DMS153 (cell line): ENCODE data around the gene CACTIN.

Experiments used
- DNase-seq: peaks from one replicate; lab custom pipeline; 2025; lab: John Stamatoyannopoulos, UW

CACTIN gene

GRCh38 chr19:3627351-3627723 lies 747 bp upstream of the CACTIN start:
- no peak for DNase-seq

DNA sequence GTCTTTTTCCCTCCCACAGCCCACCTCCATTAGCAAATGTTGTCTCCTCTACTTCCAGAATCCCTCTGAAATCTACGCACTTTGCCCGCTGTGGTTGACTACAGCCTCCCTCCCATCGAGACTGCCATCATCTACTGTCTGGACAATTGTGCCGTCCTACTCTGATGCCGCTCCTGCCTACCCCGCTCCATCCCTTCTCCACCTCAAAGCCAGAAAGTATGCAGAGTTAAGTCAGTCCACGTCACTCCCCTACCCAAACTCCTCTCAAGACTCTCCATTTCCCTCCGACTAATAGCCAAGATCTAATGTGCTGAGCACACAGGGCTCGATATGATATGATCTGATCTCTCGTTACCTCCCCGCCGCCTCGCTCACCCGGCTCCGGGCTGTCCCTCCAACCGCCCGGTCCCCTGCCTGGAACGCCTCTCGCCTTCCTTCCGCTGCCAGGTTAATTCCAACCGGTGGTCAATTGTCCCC lies 556 bp downstream of the CACTIN start:
- DNase-seq: no peak

DNA sequence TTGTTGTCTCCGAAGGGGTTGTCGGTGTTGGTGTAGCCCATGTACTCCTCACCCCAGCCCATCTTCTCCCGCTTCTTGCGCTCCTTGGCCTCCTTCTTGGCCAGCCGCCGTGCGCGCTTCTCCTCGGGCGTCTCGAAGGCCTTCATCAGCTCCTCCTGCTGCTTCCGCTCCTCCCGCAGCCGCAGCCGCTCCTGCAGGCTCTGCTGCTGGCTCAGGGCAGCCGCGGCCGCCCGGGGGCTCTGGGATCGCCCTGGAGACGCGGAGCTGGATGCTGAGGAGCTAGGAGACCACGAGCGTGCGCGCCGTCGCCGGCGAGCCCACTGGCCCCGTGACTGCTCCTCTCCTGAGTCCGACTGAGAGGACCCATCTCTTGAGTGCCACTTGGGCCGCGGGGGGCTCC lies 2.9 kb downstream of the CACTIN start:
- DNase-seq: no peak

DNA sequence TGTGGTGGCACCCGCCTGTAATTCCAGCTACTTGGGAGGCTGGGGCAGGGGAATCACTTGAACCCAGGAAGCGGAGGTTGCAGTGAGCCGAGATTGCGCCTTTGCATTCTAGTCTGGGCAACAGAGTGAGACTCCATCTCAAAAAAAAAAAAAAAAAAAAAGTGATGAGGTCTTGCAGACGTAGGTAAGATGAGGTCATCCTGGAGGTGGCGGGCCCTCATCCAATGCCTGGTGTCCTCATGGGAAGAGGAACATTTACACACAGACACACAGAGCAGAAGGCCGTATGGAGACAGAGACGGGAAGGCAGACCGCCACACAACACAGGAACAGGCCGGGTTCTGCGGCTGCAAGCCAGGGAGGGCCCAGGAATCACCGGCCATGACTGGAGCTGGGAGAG lies 4.4 kb downstream of the CACTIN start:
- DNase-seq: no peak

- no peak for DNase-seq
These were observed 4.9 kb downstream of the CACTIN start for GRCh38 chr19:3621689-3622088.

- no peak for DNase-seq
These were observed 5.6 kb downstream of the CACTIN start for GRCh38 chr19:3620817-3621547.

GRCh38 chr19:3620145-3620816 lies 6.3 kb downstream of the CACTIN start:
- no peak for DNase-seq

GRCh38 chr19:3619631-3620012 lies 7.0 kb downstream of the CACTIN start:
- DNase-seq: no peak

- DNase-seq: no peak
These were observed 7.6 kb downstream of the CACTIN start for GRCh38 chr19:3618811-3619630.

DNA sequence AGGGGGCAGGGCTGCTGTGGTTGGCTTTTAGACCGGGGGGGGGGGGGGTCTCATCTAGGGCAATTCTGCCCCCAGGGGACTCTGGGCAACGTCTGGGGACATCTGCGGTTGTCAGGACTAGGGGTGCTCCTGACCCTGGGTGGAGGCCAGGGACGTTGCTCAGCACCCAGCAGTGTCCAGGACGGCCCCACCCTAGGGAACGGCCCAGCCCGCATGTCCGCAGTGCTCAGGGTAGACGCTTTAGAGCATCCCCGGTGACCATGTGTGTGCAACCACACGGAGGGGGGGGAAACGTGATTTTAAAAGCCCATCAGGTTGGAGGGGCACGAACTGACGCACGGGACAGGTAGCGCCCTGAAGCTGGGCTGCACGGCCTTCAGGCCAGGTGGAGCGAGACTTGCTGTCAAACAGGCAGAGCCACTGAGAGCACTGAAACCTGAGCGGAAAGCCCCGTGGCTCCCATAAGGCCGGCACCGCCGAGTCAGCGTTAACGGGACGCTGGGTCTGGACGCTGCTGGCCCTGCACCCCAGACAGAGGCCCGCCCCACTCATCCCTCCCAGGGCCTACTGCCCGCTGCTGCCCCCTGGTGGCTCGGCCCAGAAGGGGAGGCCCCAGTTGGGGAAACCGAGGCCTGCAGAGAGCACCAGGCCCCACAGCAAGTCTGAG lies 8.3 kb downstream of the CACTIN start:
- no peak for DNase-seq

DNA sequence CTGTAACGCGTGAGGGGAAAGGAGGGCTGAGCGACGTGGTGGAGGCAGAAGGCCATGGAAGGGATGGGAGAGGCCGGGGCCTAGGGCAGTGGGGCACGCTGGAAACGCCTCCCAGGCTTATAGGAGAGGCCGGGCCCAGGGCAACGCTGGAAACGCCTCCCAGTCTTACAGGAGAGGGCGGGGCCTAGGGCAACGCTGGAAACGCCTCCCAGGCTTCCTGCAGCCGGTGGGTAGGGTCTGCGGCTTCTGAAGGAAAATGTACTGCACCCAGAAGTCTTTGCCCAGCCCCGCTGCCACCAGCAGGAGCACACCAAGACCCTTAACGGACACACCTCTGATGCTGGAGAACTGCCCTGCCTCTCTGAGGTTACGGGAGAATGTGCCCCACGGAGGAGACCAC lies 9.1 kb downstream of the CACTIN start:
- DNase-seq: no peak

- no peak for DNase-seq
These were observed 11.0 kb downstream of the CACTIN start for GRCh38 chr19:3615524-3616135.

DNA sequence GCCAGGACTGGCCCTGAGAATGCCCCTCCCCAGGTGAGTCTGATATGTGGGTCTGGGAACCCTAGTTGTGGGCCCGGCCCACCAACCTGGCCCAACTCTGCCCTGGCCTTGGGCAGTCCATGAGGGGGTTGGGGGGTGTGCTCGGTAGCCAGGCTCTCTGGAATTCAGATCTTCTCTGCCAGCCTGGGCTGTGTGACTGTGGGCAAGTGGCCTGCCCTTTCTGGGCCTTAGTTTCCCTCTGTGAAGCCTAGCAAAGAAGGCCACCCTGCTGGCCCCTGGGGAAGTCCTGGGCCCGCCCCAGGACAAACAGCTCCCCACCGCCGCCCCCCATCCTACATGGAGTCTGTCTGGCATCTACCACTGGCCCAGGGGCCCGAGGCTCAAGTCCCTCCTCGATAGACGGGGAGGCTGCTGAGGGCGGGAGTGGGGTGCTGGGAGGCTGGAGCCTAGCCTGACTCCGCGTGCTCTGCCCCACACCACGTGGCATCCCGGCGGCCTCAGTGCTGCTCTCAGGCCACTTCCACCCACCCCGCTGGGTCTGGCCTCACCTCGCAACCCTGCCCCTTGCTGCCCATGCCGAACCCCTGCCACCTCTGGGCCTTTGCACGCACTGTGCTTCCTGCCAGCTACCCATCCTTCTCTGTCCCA lies 11.6 kb downstream of the CACTIN start:
- DNase-seq: no peak

GRCh38 chr19:3613818-3614661 lies 12.6 kb downstream of the CACTIN start:
- no peak for DNase-seq

DNA sequence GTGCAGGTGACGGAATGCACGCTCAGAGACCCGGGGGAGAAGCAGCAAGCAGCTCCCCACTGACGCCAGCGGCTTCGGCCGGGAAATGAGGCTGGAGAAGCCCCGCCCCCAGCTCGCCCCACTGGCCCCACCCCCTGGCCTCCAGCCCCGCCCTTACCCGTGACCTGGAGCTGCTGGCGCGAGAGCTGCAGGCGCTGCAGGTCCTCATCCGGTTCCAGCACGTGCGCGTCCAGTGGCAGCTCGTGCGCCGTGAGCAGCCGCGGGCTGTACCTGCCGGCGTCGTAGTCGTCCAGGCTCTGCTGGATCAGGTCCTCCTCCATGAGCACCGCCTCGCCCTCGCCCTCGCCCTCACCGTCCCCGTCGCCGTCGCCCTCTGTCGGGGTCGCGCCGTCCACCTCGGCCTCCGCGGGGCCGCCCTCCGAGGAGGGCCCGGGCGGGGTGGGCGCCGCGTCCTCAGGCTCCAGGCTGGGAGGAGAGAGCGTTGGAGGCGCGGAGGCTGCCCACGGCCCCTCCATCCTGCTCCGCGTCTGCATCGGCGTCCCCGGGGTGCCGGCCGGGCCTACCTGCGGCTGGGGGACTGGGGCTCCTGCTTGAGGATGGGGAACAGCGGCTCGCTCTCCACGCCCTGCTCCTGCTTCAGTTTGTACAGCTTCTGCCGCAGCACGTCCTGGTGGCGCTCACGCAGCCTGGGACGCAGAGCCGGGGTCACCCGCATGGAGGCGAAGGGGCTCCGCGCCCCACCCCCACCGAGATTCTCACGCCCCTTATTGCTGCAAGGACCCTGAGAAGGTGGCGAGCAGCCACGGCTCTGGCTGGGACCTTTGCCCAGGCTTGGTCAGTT lies 13.5 kb downstream of the CACTIN start:
- DNase-seq: no peak

DNA sequence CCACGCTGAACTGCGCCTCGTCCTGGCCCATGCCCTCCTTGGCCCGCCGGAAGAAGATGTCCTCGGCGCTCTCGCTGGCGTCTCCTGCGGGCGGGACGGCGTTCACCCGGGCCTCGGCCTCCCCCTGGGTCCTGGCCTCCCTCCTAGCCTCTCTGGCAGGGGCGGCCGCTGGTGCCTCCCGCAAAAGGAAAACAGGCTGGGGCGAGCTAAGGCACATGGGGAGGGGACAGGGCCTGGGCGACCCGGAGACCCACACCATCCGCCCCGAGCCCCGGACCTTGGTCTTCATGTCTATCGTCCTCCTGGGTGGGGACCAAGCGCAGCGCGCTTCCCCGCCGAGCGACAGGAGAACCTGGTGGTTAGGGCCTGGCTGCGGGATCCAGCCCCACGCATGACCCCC lies 14.3 kb downstream of the CACTIN start:
- no peak for DNase-seq

DNA sequence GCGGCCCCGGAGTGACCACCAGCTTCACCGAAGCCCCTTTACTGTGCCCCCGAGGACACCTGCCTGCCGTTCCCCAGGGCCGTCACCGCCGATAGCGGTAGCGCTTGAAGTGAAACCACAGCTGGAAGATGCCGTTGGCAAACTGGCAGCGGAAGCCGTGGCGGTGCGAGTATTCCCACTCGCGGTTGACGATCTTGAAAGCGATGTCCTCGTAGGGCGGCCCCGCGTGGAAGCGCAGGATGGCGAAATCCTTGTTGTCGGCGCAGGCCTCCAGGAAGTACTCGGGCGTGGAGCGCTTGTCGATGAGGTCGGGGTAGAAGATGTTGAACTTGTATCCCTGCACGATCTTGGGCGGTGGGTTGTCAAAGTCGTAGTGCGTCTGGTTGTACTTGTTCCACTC lies 14.7 kb downstream of the CACTIN start:
- DNase-seq: no peak

GRCh38 chr19:3610745-3611717 lies 15.6 kb downstream of the CACTIN start:
- no peak for DNase-seq
